GM12865 (cell line): Measurements from ENCODE around the gene OAS3.

Source experiments
- DNase-seq: peaks from one replicate; pipeline ENCODE4 v3.0.0; 2010; ENCODE audit warnings: low read depth
- H3K4me3 ChIP-seq: 2 replicates; pipeline ENCODE4 v1.5.1; 2011; ENCODE audit warnings: mild to moderate bottlenecking, low read depth, low read length, control low read depth
- TF ChIP-seq, protein P1 (sequence below): IDR thresholded peaks from 2 replicates; pipeline ENCODE4 v1.5.1; 2011; ENCODE audit warnings: low read length, control low read depth, low read depth, inconsistent platforms; ENCODE audit not compliant: insufficient read depth; ENCODE audit errors: missing control alignments

Gene OAS3

DNA sequence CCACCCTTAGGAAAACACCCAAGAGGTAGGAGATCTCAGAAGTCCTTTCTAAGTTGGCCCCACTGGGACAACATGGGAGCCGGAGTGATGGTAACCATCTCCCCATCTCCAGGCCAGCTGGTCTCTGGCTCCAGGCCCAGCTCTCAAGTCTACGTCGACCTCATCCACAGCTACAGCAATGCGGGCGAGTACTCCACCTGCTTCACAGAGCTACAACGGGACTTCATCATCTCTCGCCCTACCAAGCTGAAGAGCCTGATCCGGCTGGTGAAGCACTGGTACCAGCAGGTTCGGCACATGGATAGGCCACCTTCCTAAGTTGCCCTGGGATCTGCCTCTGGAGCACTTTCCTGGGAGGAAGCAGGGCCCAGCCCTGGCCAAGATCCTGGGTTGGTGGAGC lies 29.0 kb downstream of the OAS3 start:
- H3K4me3 ChIP-seq: no peak overlapping the region
- TF ChIP-seq, protein P1, sequence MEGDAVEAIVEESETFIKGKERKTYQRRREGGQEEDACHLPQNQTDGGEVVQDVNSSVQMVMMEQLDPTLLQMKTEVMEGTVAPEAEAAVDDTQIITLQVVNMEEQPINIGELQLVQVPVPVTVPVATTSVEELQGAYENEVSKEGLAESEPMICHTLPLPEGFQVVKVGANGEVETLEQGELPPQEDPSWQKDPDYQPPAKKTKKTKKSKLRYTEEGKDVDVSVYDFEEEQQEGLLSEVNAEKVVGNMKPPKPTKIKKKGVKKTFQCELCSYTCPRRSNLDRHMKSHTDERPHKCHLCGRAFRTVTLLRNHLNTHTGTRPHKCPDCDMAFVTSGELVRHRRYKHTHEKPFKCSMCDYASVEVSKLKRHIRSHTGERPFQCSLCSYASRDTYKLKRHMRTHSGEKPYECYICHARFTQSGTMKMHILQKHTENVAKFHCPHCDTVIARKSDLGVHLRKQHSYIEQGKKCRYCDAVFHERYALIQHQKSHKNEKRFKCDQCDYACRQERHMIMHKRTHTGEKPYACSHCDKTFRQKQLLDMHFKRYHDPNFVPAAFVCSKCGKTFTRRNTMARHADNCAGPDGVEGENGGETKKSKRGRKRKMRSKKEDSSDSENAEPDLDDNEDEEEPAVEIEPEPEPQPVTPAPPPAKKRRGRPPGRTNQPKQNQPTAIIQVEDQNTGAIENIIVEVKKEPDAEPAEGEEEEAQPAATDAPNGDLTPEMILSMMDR: no peak

DNA sequence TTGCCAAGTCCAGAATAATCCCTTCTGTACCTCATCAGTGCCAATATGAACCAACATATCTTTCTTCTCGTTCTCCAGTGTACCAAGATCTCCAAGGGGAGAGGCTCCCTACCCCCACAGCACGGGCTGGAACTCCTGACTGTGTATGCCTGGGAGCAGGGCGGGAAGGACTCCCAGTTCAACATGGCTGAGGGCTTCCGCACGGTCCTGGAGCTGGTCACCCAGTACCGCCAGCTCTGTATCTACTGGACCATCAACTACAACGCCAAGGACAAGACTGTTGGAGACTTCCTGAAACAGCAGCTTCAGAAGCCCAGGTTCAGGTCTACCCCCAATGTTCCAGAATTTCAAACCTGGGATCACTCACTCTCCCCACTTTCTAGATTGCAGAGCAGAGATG lies 29.6 kb downstream of the OAS3 start:
- TF ChIP-seq, protein P1: no peak
- no peak overlapping the region for H3K4me3 ChIP-seq
- DNase-seq: no peak

More for the DNA sequence above, 29.0 kb downstream of the OAS3 start:
- no peak for DNase-seq

DNA sequence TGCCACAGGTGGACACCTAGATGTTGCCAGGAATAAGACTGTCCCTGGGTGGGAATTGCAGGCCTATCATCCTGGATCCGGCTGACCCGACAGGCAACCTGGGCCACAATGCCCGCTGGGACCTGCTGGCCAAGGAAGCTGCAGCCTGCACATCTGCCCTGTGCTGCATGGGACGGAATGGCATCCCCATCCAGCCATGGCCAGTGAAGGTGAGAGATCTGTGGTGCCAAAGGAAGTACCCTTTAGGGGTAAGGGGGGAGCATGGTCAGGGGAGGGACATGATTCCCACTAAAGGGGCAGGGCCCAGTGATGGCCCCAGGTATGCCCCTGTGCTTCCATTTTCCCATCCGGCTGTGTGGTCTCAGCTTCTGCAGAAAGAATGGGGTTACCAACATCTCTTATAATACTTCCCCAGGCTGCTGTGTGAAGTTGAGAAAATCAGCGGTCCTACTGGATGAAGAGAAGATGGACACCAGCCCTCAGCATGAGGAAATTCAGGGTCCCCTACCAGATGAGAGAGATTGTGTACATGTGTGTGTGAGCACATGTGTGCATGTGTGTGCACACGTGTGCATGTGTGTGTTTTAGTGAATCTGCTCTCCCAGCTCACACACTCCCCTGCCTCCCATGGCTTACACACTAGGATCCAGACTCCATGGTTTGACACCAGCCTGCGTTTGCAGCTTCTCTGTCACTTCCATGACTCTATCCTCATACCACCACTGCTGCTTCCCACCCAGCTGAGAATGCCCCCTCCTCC lies 31.5 kb downstream of the OAS3 start:
- TF ChIP-seq, protein P1: no peak
- no peak for DNase-seq
- H3K4me3 ChIP-seq: no peak overlapping the region

DNA sequence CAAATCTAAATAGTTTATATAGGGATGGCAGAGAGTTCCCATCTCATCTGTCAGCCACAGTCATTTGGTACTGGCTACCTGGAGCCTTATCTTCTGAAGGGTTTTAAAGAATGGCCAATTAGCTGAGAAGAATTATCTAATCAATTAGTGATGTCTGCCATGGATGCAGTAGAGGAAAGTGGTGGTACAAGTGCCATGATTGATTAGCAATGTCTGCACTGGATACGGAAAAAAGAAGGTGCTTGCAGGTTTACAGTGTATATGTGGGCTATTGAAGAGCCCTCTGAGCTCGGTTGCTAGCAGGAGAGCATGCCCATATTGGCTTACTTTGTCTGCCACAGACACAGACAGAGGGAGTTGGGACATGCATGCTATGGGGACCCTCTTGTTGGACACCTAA lies 32.1 kb downstream of the OAS3 start:
- no peak for DNase-seq
- H3K4me3 ChIP-seq: no peak overlapping the region
- TF ChIP-seq, protein P1: no peak

DNA sequence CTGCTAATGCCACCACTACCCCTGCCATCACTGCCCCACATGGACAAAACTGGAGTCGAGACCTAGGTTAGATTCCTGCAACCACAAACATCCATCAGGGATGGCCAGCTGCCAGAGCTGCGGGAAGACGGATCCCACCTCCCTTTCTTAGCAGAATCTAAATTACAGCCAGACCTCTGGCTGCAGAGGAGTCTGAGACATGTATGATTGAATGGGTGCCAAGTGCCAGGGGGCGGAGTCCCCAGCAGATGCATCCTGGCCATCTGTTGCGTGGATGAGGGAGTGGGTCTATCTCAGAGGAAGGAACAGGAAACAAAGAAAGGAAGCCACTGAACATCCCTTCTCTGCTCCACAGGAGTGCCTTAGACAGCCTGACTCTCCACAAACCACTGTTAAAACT lies 33.0 kb downstream of the OAS3 start:
- TF ChIP-seq, protein P1: no peak
- no peak for DNase-seq

GRCh38 chr12:112973011-112973735 lies 34.9 kb downstream of the OAS3 start:
- TF ChIP-seq, protein P1: no peak
- H3K4me3 ChIP-seq: no peak overlapping the region
- DNase-seq: no peak

More for the DNA sequence above, 33.0 kb downstream of the OAS3 start:
- H3K4me3 ChIP-seq: no peak overlapping the region
